ENCODE measurements around the gene PLCB1.

PLCB1 gene

DNA sequence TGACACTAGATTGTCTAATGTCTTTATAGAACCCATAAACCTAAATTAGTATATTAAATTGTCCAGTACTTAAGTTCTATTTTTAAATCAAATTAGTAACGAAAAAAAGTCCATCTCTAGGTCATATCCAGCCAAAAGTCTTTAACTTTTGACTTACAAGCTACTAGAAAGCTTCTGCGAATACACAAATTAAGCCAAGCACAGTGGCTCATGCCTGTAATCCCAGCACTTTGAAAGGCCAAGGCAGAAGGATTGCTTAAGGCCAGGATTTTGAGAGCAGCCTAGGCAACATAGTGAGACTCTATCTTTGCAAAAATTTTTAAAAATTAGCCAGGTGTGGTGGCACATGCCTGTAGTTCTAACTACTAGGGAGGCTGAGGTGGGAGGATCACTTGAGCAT, 516.4 kb downstream of the PLCB1 start:
- no peak for DNase-seq (ENCODE audit: low read depth)
- TF ChIP-seq, protein P1, sequence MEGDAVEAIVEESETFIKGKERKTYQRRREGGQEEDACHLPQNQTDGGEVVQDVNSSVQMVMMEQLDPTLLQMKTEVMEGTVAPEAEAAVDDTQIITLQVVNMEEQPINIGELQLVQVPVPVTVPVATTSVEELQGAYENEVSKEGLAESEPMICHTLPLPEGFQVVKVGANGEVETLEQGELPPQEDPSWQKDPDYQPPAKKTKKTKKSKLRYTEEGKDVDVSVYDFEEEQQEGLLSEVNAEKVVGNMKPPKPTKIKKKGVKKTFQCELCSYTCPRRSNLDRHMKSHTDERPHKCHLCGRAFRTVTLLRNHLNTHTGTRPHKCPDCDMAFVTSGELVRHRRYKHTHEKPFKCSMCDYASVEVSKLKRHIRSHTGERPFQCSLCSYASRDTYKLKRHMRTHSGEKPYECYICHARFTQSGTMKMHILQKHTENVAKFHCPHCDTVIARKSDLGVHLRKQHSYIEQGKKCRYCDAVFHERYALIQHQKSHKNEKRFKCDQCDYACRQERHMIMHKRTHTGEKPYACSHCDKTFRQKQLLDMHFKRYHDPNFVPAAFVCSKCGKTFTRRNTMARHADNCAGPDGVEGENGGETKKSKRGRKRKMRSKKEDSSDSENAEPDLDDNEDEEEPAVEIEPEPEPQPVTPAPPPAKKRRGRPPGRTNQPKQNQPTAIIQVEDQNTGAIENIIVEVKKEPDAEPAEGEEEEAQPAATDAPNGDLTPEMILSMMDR (IDR thresholded peaks at IDR 0.05; ENCODE audit: low read depth, low read length, missing control alignments) = no peak
- no peak overlapping the region for H3K4me3 ChIP-seq (ENCODE audit: low read depth, low read length)
- in situ Hi-C loops (cut with HindIII; ENCODE audit: low sequenced_read_pairs) = no loop called here

DNA sequence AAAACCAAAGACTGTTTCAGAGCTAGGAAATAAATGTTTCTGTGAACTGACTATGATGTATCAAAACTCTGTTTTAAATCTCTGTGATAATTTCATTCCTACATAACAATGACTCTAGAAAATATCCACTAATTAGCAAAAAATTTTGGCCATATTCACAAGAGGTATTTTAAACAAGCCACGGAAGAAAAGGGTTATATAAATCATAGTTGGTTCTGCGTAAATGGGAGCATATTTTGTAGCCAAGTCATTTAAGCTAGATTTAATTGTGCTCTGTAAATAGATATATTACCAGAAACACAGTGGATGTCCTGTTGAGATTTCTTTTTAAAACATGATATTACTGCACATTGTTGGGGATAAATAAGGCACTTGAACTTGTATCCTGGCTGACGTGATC, 520.3 kb downstream of the PLCB1 start:
- H3K4me3 ChIP-seq (ENCODE audit: low read depth, low read length) = no peak overlapping the region
- DNase-seq (ENCODE audit: low read depth) = no peak
- in situ Hi-C loops (cut with HindIII; ENCODE audit: low sequenced_read_pairs) = no loop called here
- TF ChIP-seq, protein P1 (IDR thresholded peaks at IDR 0.05; ENCODE audit: low read depth, low read length, missing control alignments) = no peak

DNA sequence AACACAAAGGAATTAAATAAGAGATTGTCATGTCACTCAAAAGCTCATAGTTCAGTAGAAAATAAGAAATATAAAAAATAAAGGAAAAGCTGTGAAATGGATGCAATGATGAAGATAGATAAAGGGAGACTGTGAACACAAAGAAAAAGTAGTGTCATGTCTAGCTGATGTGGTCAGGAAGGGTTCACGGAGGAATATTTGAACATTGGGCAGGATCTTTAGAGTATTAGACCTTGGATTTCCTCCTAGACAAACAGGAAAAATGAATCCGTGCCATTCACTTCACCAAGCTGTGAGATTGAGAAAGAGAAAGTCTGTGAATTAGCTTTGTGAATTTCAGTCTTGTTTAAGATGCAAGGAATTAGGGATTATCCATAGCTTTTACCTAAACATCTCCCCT, 522.4 kb downstream of the PLCB1 start:
- no peak overlapping the region for H3K4me3 ChIP-seq (ENCODE audit: low read depth, low read length)
- TF ChIP-seq, protein P1 (IDR thresholded peaks at IDR 0.05; ENCODE audit: low read depth, low read length, missing control alignments) = no peak
- in situ Hi-C loops (cut with HindIII; ENCODE audit: low sequenced_read_pairs) = no loop called here
- DNase-seq (ENCODE audit: low read depth) = no peak

DNA sequence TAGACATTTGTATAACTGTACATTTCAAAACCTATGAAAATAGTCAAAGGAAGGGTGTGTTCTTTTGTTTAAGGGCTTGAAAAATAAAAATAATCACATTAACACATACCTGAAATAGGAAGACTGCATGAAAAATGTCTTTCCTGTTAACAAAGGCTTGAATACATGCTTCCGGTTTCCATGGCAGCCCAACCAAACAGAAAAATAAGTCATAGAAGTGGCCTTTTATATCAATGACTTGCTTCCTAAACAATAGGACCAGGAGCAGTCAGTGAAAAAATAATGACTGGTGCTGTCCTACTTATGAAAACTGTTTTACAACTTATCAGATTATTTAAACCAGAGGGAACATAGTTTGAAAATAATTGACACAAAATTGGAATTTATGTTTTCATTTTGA, 524.3 kb downstream of the PLCB1 start:
- no peak overlapping the region for H3K4me3 ChIP-seq (ENCODE audit: low read depth, low read length)
- TF ChIP-seq, protein P1 (IDR thresholded peaks at IDR 0.05; ENCODE audit: low read depth, low read length, missing control alignments) = no peak
- DNase-seq (ENCODE audit: low read depth) = no peak
- in situ Hi-C loops (cut with HindIII; ENCODE audit: low sequenced_read_pairs) = no loop called here

DNA sequence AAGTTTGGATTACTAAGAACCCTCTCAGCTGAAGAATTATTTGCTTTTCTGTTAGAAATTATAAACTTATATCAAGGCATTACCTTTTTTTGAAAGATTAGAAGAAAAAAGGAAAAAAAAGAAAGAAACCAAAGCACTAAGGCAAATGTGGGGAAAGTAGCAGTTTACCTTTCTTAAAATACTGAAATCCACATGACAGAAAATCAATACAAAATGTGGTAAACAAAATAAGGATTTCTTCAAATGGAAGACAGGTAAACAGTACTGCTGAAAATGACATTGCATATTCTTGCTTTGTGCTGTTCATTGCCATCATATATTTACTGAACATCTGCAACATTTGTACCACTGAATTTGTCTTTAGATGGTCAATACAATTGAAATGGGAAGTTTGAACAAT, 525.6 kb downstream of the PLCB1 start:
- no peak overlapping the region for H3K4me3 ChIP-seq (ENCODE audit: low read depth, low read length)
- in situ Hi-C loops (cut with HindIII; ENCODE audit: low sequenced_read_pairs) = no loop called here
- TF ChIP-seq, protein P1 (IDR thresholded peaks at IDR 0.05; ENCODE audit: low read depth, low read length, missing control alignments) = no peak
- no peak for DNase-seq (ENCODE audit: low read depth)

DNA sequence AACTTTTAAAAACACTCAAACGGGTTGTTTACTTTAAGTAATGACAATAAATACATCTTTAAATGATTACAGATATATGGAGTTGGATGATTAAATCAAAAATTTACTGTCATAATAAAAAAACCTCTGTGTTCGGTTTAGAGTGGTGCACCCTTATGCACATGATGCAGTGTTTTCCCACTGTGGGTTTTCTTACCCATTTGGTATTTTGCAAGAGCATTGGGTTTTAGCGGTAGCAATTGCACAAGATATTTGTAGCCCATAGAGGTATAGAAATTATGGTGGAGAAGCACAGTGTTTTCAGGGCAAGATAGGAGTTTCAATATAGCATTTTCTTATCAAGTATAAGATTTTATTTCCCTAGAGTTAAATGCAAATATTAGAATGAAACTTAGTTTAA, 526.0 kb downstream of the PLCB1 start:
- no peak for DNase-seq (ENCODE audit: low read depth)
- TF ChIP-seq, protein P1 (IDR thresholded peaks at IDR 0.05; ENCODE audit: low read depth, low read length, missing control alignments) = no peak
- no peak overlapping the region for H3K4me3 ChIP-seq (ENCODE audit: low read depth, low read length)
- in situ Hi-C loops (cut with HindIII; ENCODE audit: low sequenced_read_pairs) = no loop called here
